ENCODE results near the gene SLC25A10.
A peak's percentile ranks its signal among the peaks of the same experiment; 100 is the strongest.

SLC25A10 gene

DNA sequence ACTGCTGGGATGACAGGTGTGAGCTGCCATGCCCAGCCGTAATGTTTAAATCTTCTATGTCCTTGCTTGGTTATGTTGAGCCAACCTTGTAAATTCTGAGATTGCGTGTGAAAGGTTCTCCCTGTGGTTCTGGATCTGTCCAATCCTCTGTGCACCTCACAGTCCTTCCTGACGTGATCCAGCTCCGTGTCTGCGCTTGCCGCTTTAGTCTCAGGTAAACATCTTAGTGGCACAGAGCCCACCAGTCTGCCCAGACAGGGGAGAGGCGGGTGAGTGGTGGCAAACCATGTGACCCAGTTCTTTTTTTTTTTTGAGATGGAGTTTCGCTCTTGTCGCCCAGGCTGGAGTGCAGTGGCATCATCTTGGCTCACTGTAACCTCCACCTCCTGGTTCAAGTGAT is 13.9 kb downstream of the SLC25A10 start:
- TF ChIP-seq, protein P1, sequence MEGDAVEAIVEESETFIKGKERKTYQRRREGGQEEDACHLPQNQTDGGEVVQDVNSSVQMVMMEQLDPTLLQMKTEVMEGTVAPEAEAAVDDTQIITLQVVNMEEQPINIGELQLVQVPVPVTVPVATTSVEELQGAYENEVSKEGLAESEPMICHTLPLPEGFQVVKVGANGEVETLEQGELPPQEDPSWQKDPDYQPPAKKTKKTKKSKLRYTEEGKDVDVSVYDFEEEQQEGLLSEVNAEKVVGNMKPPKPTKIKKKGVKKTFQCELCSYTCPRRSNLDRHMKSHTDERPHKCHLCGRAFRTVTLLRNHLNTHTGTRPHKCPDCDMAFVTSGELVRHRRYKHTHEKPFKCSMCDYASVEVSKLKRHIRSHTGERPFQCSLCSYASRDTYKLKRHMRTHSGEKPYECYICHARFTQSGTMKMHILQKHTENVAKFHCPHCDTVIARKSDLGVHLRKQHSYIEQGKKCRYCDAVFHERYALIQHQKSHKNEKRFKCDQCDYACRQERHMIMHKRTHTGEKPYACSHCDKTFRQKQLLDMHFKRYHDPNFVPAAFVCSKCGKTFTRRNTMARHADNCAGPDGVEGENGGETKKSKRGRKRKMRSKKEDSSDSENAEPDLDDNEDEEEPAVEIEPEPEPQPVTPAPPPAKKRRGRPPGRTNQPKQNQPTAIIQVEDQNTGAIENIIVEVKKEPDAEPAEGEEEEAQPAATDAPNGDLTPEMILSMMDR (IDR thresholded peaks at IDR 0.05; ENCODE audit: low read depth, low read length): no peak
- H3K27ac ChIP-seq: no peak overlapping the region

DNA sequence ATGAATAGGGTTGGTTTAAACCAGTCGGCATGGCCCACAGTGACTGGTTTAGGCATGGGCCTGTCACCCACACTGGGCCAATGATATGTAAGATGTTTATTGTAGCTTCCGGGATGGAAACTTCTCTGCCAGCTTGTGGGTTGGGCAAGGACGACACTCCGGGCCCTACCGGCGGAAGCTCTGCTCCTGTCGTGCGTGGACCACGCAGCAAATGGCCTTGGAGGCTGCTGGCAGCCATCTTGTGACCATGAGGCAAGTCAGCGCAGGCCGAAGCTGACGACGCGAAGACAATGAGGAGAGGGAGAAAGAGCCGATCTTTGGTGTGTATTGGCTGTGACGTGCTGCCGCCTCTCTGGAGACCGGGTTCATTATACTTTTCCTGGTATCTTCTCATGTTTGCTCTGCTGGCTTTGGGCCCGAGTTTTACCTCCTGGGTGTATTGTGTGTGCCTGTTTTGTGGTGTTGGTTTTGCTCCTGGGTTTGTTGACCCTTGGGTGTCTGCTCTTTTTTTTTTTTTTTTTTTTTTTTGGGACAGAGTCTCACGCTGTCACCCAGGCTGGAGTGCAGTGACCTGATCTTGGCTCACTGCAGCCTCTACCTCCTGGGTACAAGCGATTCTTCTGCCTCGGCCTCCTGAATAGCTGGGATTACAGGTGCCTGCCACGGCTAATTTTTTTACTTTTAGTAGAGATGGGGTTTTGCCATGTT is 15.4 kb downstream of the SLC25A10 start:
- no peak overlapping the region for H3K27ac ChIP-seq
- no peaks in the 10 kb centered on the region for H3K27me3 ChIP-seq (ENCODE audit: insufficient read depth, low read depth, severe bottlenecking)
- TF ChIP-seq, protein P1 (IDR thresholded peaks at IDR 0.05; ENCODE audit: low read depth, low read length): no peak
- no peak for DNase-seq
- H3K4me3 ChIP-seq (ENCODE audit: low read depth, low read length): no peak overlapping the region
- no peaks in the 10 kb centered on the region for H3K9me3 ChIP-seq (ENCODE audit: severe bottlenecking)
- H3K36me3 ChIP-seq: no peaks in the 10 kb centered on the region

More for the DNA sequence above, 13.9 kb downstream of the SLC25A10 start:
- H3K9me3 ChIP-seq (ENCODE audit: severe bottlenecking): no peaks in the 10 kb centered on the region
- DNase-seq: no peak
- H3K36me3 ChIP-seq: no peaks in the 10 kb centered on the region; the same call in 1 of the 2 replicates
- no peak overlapping the region for H3K4me3 ChIP-seq (ENCODE audit: low read depth, low read length)
- H3K27me3 ChIP-seq (ENCODE audit: insufficient read depth, low read depth, severe bottlenecking): no peaks in the 10 kb centered on the region

DNA sequence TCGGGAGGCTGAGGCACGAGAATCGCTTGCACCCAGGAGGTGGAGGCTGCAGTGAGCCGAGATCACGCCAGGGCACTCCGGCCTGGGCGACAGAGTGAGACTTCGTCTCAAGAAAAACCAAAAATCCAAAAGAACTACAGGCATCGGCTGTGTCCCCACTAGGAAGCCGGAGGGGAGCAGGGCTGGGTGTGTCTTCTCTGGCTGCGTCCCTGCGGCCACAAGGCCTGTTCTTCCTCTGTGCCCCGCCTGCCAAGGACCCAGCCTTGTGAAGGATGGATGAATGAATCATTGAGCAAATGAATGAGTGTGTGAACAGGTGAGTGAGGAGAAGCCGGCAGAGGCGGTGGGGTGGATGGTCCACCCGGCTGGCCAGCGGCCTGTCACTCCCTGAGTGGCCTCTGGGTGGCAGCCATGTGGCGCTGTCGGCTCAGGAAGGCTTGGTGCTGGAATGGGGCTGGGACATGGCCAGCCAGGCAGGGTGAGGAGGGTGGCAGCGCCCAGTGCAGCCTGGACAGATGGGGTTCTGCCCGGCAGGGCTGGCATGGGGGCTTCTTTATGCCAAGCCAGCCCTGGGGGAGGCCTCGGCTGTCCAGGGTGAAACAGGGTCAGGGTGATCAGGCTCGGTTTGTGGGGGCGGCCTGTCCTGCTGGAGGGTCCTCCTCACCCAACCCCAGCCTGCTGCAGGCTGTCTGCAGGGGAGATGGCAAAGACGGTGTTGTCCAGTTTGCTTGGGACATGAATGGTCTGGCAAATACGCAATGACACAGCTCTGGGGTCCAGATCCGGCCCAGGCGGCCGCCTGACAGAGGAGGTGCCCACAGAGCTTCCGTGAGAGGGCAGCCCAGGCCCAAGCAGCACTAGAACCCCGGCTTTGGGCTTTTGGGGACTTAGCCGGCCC is 21.7 kb downstream of the SLC25A10 start:
- no peaks in the 10 kb centered on the region for H3K9me3 ChIP-seq (ENCODE audit: severe bottlenecking)
- H3K27ac ChIP-seq: no peak overlapping the region
- H3K4me3 ChIP-seq (ENCODE audit: low read depth, low read length): no peak overlapping the region
- peak; percentile 89 for DNase-seq
- no peaks in the 10 kb centered on the region for H3K36me3 ChIP-seq
- no peaks in the 10 kb centered on the region for H3K27me3 ChIP-seq (ENCODE audit: insufficient read depth, low read depth, severe bottlenecking)
- TF ChIP-seq, protein P1 (IDR thresholded peaks at IDR 0.05; ENCODE audit: low read depth, low read length): peak; percentile 98

DNA sequence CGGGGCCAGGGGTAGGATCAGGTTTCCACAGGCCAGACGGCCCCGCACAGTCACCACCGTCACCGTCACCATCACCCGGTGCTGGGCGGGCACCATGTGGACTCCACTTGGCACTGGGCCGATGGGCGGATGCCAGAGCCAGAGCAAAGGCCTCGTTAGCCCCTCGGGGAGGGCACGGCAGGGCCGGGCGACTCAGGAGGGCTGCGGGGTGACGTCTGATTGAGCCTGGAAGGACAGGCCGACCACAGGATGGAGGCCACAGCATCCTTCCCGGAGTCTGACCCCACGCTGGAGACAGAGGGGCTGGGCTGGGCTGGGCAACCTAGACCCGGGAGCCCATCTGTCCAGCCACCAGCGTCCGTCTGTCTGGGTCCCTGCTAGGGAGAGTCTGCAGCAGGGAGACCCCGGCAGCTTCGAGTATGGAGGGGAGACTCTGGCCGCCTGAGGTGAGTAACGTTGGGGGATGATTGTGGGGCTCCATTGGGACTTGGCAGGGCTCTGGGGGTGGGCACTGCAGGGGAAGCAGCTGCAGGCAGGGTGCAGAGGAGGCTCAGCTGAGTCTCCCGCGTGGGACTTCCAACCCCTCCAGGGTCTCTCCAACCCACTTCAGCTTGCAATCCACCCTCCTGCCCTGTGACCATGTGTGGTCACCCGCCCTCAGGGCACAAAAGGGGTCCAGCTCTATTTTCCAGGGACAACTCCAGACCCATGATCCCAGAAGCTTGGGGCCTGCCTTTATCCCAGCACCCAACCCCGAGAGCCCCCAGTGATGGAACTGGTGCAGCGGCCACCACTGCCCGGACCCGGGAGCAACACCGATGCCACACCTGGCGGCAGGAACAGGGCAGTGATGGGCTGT is 22.6 kb downstream of the SLC25A10 start:
- H3K27me3 ChIP-seq (ENCODE audit: insufficient read depth, low read depth, severe bottlenecking): no peaks in the 10 kb centered on the region
- H3K36me3 ChIP-seq: no peaks in the 10 kb centered on the region
- no peak overlapping the region for H3K4me3 ChIP-seq (ENCODE audit: low read depth, low read length)
- TF ChIP-seq, protein P1 (IDR thresholded peaks at IDR 0.05; ENCODE audit: low read depth, low read length): no peak
- no peaks in the 10 kb centered on the region for H3K9me3 ChIP-seq (ENCODE audit: severe bottlenecking)
- H3K27ac ChIP-seq: no peak overlapping the region
- no peak for DNase-seq

DNA sequence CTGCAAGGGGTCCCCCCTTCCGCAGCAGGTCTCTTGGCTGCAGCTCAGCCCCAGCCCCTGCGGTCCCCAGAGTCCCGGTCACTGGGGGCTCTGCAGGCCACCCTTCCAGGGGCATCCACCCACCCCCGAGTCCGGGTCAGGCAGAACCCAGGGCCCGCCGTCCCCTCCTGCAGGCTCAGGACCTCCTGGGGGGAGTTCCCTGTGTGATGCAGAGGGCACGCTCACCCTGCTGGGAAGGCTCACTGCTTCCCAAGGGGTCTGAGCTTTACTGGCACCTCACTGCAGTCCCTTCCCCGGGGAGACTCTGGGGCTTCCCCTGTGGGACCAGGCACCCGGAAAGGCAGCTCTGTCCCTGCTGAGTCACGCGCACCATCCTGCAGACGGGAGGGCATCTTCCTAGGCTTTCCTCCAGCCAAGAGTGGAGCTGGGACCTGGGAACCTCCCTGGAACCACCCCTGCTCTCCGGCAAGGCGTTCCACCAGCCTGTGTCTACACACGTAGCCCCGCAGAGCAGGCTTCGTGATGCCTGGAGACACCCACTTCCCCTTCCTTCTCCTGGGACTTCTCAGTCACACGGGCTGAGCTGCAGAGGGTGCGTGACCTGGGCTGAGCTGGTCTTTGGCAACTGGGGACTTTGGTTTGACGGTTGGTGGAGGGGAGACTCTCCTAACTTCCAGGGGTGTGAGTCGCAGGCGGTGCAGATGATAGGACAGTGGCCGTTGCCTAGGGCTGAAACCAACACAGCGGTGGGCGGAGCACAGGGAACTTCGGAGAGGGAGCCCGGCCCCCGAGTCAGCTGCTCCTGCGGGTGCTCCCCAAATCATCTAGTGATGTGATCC is 23.4 kb downstream of the SLC25A10 start:
- TF ChIP-seq, protein P1 (IDR thresholded peaks at IDR 0.05; ENCODE audit: low read depth, low read length): no peak
- DNase-seq: no peak
- Histone ChIP-seq H3K36me3 (no peaks in the 10 kb centered on the region), H3K27me3 (ENCODE audit: insufficient read depth, low read depth, severe bottlenecking) (no peaks in the 10 kb centered on the region), H3K27ac (no peak overlapping the region), H3K4me3 (ENCODE audit: low read depth, low read length) (no peak overlapping the region), H3K9me3 (ENCODE audit: severe bottlenecking) (no peaks in the 10 kb centered on the region)
